ENCODE measurements around the gene MMP28. TPM values are rescaled to one million over a fixed set of nuclear protein-coding genes. Genes with fewer than 3 reads are reported as not detected.

Gene MMP28
- total and polyA plus RNA-seq, 10 of the 15 experiments (the other 5 are each of a cell fraction or from before 2014, with no cell fraction given): not detected

GRCh38 chr17:35730400-35731005 is 64.9 kb downstream of the MMP28 start:
- DNase-seq (ENCODE audit: low read depth, low spot score) (no peak), ATAC-seq (no peak), FAIRE-seq (no peak)
- ChIA-PET POLR2A (no interaction called here), SMC1A (ENCODE audit: uncharacterized antibody, unreplicated experiment) (no interaction called here), CTCF (interaction anchor here (0.6 to 2.2 kb wide), 4 partner anchors 9 to 198 kb away, joined by 3 to 11 read pairs (median 4); no protein-coding TSS in a partner anchor), RAD21 (ENCODE audit: unreplicated experiment) (no interaction called here)
- Histone ChIP-seq H3K36me3 (ENCODE audit: control insufficient read depth in 2 of 2, insufficient read depth in 2 of 2, low read length in 1 of 2) (peaks cover 0 to 3% of the 10 kb centered on the region in 2 experiments; a peak in 2 of 4 replicates), H3K27me3 (replicated peaks in 1 of 2; ENCODE audit: control insufficient read depth in 2 of 2, insufficient read depth in 2 of 2, low read length in 1 of 2) (no peaks in the 10 kb centered on the region; a peak in 1 of 4 replicates), H3K4me3 (no peak overlapping the region), H3K9me3 (replicated peaks; ENCODE audit: control insufficient read depth, insufficient read depth, low read length) (no peaks in the 10 kb centered on the region), H3K4me2 (ENCODE audit: control insufficient read depth, insufficient read depth) (no peak overlapping the region), H3K9ac (ENCODE audit: control insufficient read depth, insufficient read depth, low read length) (no peak overlapping the region), H3K79me2 (ENCODE audit: control insufficient read depth, insufficient read depth, low read length) (no peaks in the 10 kb centered on the region), H3K27ac (ENCODE audit: control insufficient read depth, insufficient read depth) (no peak overlapping the region), H3K4me1 (ENCODE audit: control insufficient read depth, insufficient read depth, low read length) (no peaks in the 10 kb centered on the region), H4K20me1 (ENCODE audit: control insufficient read depth, insufficient read depth) (no peaks in the 10 kb centered on the region), H2AFZ (ENCODE audit: control insufficient read depth, low read depth, low read length) (no peak overlapping the region)
- 80% methylated on average over 10 of the region's 10 CpGs for WGBS (ENCODE audit: insufficient coverage, insufficient replicate concordance, low lambda C conversion rate, missing lambda C conversion rate)
- in situ Hi-C loops (cut with MboI): no loop called here
- intact Hi-C loops (cut with micrococcal nuclease; ENCODE audit: unreplicated experiment): no loop called here
- BruUV-seq (replicated peaks): no TSS peak
- TF ChIP-seq YY1 (IDR thresholded peaks at IDR 0.05; ENCODE audit: low read depth, low read length) (no peak), BCL11A (IDR thresholded peaks at IDR 0.05; ENCODE audit: low read depth, low read length) (no peak), PKNOX1 (IDR thresholded peaks at IDR 0.05) (no peak)

GRCh38 chr17:35729405-35729833 is 66.0 kb downstream of the MMP28 start:
- ChIA-PET SMC1A (ENCODE audit: uncharacterized antibody, unreplicated experiment) (no interaction called here), CTCF (interaction anchor here (1.2 kb wide), 1 partner anchor 8 kb away, joined by 3 read pairs; no protein-coding TSS in a partner anchor), POLR2A (no interaction called here), RAD21 (ENCODE audit: unreplicated experiment) (no interaction called here)
- Histone ChIP-seq H3K36me3 (ENCODE audit: control insufficient read depth in 2 of 2, insufficient read depth in 2 of 2, low read length in 1 of 2) (peaks cover 3 to 5% of the 10 kb centered on the region in 2 experiments; a peak in 3 of 4 replicates), H3K4me1 (ENCODE audit: control insufficient read depth, insufficient read depth, low read length) (no peaks in the 10 kb centered on the region), H3K9ac (ENCODE audit: control insufficient read depth, insufficient read depth, low read length) (no peak overlapping the region), H3K4me2 (ENCODE audit: control insufficient read depth, insufficient read depth) (no peak overlapping the region), H3K9me3 (replicated peaks; ENCODE audit: control insufficient read depth, insufficient read depth, low read length) (no peaks in the 10 kb centered on the region), H4K20me1 (ENCODE audit: control insufficient read depth, insufficient read depth) (no peaks in the 10 kb centered on the region), H3K4me3 (no peak overlapping the region), H3K27ac (ENCODE audit: control insufficient read depth, insufficient read depth) (no peak overlapping the region), H3K27me3 (replicated peaks in 1 of 2; ENCODE audit: control insufficient read depth in 2 of 2, insufficient read depth in 2 of 2, low read length in 1 of 2) (no peaks in the 10 kb centered on the region), H2AFZ (ENCODE audit: control insufficient read depth, low read depth, low read length) (no peak overlapping the region), H3K79me2 (ENCODE audit: control insufficient read depth, insufficient read depth, low read length) (no peaks in the 10 kb centered on the region)
- intact Hi-C loops (cut with micrococcal nuclease; ENCODE audit: unreplicated experiment): no loop called here
- ATAC-seq: no peak
- no peak for FAIRE-seq
- in situ Hi-C loops (cut with MboI): no loop called here
- no peak for DNase-seq (ENCODE audit: low read depth, low spot score)
- no TSS peak for BruUV-seq (replicated peaks)
- WGBS (ENCODE audit: insufficient coverage, insufficient replicate concordance, low lambda C conversion rate, missing lambda C conversion rate): 88% methylated on average over 4 of the region's 4 CpGs
- TF ChIP-seq MTA3 (IDR thresholded peaks at IDR 0.05; ENCODE audit: borderline replicate concordance, low read length) (no peak), RELA (IDR thresholded peaks at IDR 0.05; ENCODE audit: borderline replicate concordance, partially characterized antibody) (no peak), STAT1 (conservative IDR thresholded peaks at IDR 0.05) (no peak), BCL3 (IDR thresholded peaks at IDR 0.05; ENCODE audit: borderline replicate concordance, insufficient read depth, low read depth, low read length, poor library complexity, severe bottlenecking) (no peak), PAX8 (IDR thresholded peaks at IDR 0.05) (no peak), EZH2 (IDR thresholded peaks at IDR 0.05; ENCODE audit: borderline replicate concordance, control insufficient read depth, low read depth, low read length) (no peak), E4F1 (IDR thresholded peaks at IDR 0.05; ENCODE audit: borderline replicate concordance, partially characterized antibody) (no peak), CHD4 (IDR thresholded peaks at IDR 0.05) (no peak), MAX (IDR thresholded peaks at IDR 0.05; ENCODE audit: low read depth, low read length) (no peak)
